ENCODE results near the gene NEMP1.

DNA sequence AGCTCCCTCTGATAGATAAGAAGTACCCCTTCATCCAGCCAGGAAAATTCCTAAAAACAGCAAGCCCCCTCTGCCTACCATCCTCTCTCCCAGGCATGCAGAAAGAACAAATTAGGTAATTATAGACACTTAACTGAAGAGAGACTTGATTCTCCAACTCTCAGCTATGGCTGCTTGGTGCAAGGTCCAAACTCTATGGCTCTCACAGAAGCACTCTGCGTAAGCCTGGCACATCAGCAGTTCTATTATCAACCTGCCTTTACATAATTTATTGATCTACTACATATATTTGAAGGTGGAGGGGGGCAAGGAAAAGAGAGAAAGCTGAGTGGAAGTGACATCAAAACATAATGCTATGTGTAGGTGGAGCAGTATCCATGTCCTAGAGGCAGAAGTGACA lies 27.6 kb downstream of the NEMP1 start:
- TF ChIP-seq, protein P1, sequence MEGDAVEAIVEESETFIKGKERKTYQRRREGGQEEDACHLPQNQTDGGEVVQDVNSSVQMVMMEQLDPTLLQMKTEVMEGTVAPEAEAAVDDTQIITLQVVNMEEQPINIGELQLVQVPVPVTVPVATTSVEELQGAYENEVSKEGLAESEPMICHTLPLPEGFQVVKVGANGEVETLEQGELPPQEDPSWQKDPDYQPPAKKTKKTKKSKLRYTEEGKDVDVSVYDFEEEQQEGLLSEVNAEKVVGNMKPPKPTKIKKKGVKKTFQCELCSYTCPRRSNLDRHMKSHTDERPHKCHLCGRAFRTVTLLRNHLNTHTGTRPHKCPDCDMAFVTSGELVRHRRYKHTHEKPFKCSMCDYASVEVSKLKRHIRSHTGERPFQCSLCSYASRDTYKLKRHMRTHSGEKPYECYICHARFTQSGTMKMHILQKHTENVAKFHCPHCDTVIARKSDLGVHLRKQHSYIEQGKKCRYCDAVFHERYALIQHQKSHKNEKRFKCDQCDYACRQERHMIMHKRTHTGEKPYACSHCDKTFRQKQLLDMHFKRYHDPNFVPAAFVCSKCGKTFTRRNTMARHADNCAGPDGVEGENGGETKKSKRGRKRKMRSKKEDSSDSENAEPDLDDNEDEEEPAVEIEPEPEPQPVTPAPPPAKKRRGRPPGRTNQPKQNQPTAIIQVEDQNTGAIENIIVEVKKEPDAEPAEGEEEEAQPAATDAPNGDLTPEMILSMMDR (IDR thresholded peaks at IDR 0.05) = no peak
- no peak for TF ChIP-seq POLR2A (IDR thresholded peaks at IDR 0.05)
